Activated T-cell treated with anti-CD3 and anti-CD28 coated beads, Interleukin-2, amount 50 U/mL, for 4 hours (primary cell): ENCODE data around the gene UCN2. TPM values are rescaled to one million over a fixed set of nuclear protein-coding genes. Genes with fewer than 3 reads are reported as not detected.

Experiments
- ATAC-seq, 2 donors: fragments of 200-7000 bp; cut with Tn5 transposase; one replicate each; pipeline ENCODE4 v1.10.0; 2021
- DNase-seq: peaks from one replicate; pipeline ENCODE4 v3.0.0-alpha.2; 2020
- H3K27me3 Mint-ChIP-seq: one replicate; pipeline ENCODE4 v1.8.0; 2021; ENCODE audit warnings: low read depth, mixed read lengths
- H3K36me3 Mint-ChIP-seq: one replicate; pipeline ENCODE4 v1.8.0; 2022; ENCODE audit warnings: mixed read lengths; ENCODE audit not compliant: insufficient read depth
- H3K4me1 Mint-ChIP-seq: one replicate; pipeline ENCODE4 v1.8.0; 2021; ENCODE audit warnings: low read depth, mixed read lengths
- H3K4me3 Mint-ChIP-seq: one replicate; pipeline ENCODE4 v1.8.0; 2021; ENCODE audit warnings: mild to moderate bottlenecking, moderate library complexity, mixed read lengths
- H3K9me3 Mint-ChIP-seq: one replicate; pipeline ENCODE4 v1.8.0; 2021; ENCODE audit warnings: mixed read lengths
- total RNA-seq, 3 donors: library from RNA; stranded (reverse); gene quantifications; one replicate each; pipeline ENCODE4 v1.2.1, GENCODE V29; 2021

The UCN2 gene
- total RNA-seq, 3 donors from 2014 or later, result 0.13 TPM; not detected in 2

- H3K4me3 Mint-ChIP-seq, result no peak overlapping the region
- no peaks in the 10 kb centered on the region for H3K9me3 Mint-ChIP-seq
- ATAC-seq, result no peak
- no peak for DNase-seq
- no peaks in the 10 kb centered on the region for H3K4me1 Mint-ChIP-seq
- H3K36me3 Mint-ChIP-seq, result no peaks in the 10 kb centered on the region
- no peaks in the 10 kb centered on the region for H3K27me3 Mint-ChIP-seq
Observed at GRCh38 chr3:48573973-48574585, 10.5 kb upstream of the UCN2 start.

- Mint-ChIP-seq H3K27me3 (no peaks in the 10 kb centered on the region), H3K36me3 (no peaks in the 10 kb centered on the region), H3K4me3 (no peak overlapping the region), H3K9me3 (no peaks in the 10 kb centered on the region), H3K4me1 (no peaks in the 10 kb centered on the region)
- ATAC-seq (no peak), DNase-seq (no peak)
Observed at GRCh38 chr3:48572517-48572916, 8.9 kb upstream of the UCN2 start.

- no peaks in the 10 kb centered on the region for H3K9me3 Mint-ChIP-seq
- H3K4me1 Mint-ChIP-seq, result no peaks in the 10 kb centered on the region
- H3K36me3 Mint-ChIP-seq, result no peaks in the 10 kb centered on the region
- no peaks in the 10 kb centered on the region for H3K27me3 Mint-ChIP-seq
- H3K4me3 Mint-ChIP-seq, result no peak overlapping the region
- DNase-seq (no peak), ATAC-seq (no peak)
Observed at GRCh38 chr3:48571938-48572337, 8.4 kb upstream of the UCN2 start.

- no peak for ATAC-seq
- no peak for DNase-seq
- no peaks in the 10 kb centered on the region for H3K9me3 Mint-ChIP-seq
- no peak overlapping the region for H3K4me3 Mint-ChIP-seq
- H3K4me1 Mint-ChIP-seq, result peaks cover 2% of the 10 kb centered on the region
- H3K36me3 Mint-ChIP-seq, result no peaks in the 10 kb centered on the region
- no peaks in the 10 kb centered on the region for H3K27me3 Mint-ChIP-seq
Observed at GRCh38 chr3:48569808-48570450, 6.3 kb upstream of the UCN2 start.

GRCh38 chr3:48569400-48569799 is 5.8 kb upstream of the UCN2 start:
- Mint-ChIP-seq H3K4me3 (no peak overlapping the region), H3K27me3 (no peaks in the 10 kb centered on the region), H3K9me3 (no peaks in the 10 kb centered on the region), H3K36me3 (no peaks in the 10 kb centered on the region), H3K4me1 (peaks cover 2% of the 10 kb centered on the region)
- DNase-seq (no peak), ATAC-seq (no peak)

GRCh38 chr3:48568476-48568875 is 4.9 kb upstream of the UCN2 start:
- no peak for DNase-seq
- Mint-ChIP-seq H3K36me3 (no peaks in the 10 kb centered on the region), H3K4me3 (no peak overlapping the region), H3K4me1 (peaks cover 2% of the 10 kb centered on the region), H3K27me3 (no peaks in the 10 kb centered on the region), H3K9me3 (no peaks in the 10 kb centered on the region)
- ATAC-seq, result no peak

- H3K4me1 Mint-ChIP-seq, result peaks cover 2% of the 10 kb centered on the region
- ATAC-seq (no peak), DNase-seq (no peak)
- H3K9me3 Mint-ChIP-seq, result no peaks in the 10 kb centered on the region
- H3K36me3 Mint-ChIP-seq, result no peaks in the 10 kb centered on the region
- H3K27me3 Mint-ChIP-seq, result no peaks in the 10 kb centered on the region
- no peak overlapping the region for H3K4me3 Mint-ChIP-seq
Observed at GRCh38 chr3:48567500-48567899, 3.9 kb upstream of the UCN2 start.

- Mint-ChIP-seq H3K4me3 (no peak overlapping the region), H3K27me3 (no peaks in the 10 kb centered on the region), H3K36me3 (no peaks in the 10 kb centered on the region), H3K4me1 (peaks cover 2% of the 10 kb centered on the region), H3K9me3 (no peaks in the 10 kb centered on the region)
- ATAC-seq, result no peak
- no peak for DNase-seq
Observed at GRCh38 chr3:48567090-48567489, 3.5 kb upstream of the UCN2 start.

GRCh38 chr3:48566401-48566760 is 2.8 kb upstream of the UCN2 start:
- H3K36me3 Mint-ChIP-seq, result no peaks in the 10 kb centered on the region
- no peak for ATAC-seq
- H3K4me1 Mint-ChIP-seq, result peaks cover 2% of the 10 kb centered on the region
- DNase-seq, result no peak
- H3K4me3 Mint-ChIP-seq, result no peak overlapping the region
- no peaks in the 10 kb centered on the region for H3K27me3 Mint-ChIP-seq
- H3K9me3 Mint-ChIP-seq, result no peaks in the 10 kb centered on the region

- no peaks in the 10 kb centered on the region for H3K27me3 Mint-ChIP-seq
- no peaks in the 10 kb centered on the region for H3K36me3 Mint-ChIP-seq
- no peak for DNase-seq
- H3K4me1 Mint-ChIP-seq, result peaks cover 2% of the 10 kb centered on the region
- ATAC-seq, result peak in 1 of 2 donors; percentile 31
- no peak overlapping the region for H3K4me3 Mint-ChIP-seq
- no peaks in the 10 kb centered on the region for H3K9me3 Mint-ChIP-seq
Observed at GRCh38 chr3:48565591-48566400, 2.2 kb upstream of the UCN2 start.

- no peaks in the 10 kb centered on the region for H3K36me3 Mint-ChIP-seq
- DNase-seq (no peak), ATAC-seq (no peak)
- H3K27me3 Mint-ChIP-seq, result no peaks in the 10 kb centered on the region
- no peak overlapping the region for H3K4me3 Mint-ChIP-seq
- peaks cover 2% of the 10 kb centered on the region for H3K4me1 Mint-ChIP-seq
- H3K9me3 Mint-ChIP-seq, result no peaks in the 10 kb centered on the region
Observed at GRCh38 chr3:48565186-48565585, 1.6 kb upstream of the UCN2 start.

GRCh38 chr3:48564667-48565066 is 1.1 kb upstream of the UCN2 start:
- Mint-ChIP-seq H3K9me3 (no peaks in the 10 kb centered on the region), H3K27me3 (no peaks in the 10 kb centered on the region), H3K4me1 (peaks cover 2% of the 10 kb centered on the region), H3K36me3 (no peaks in the 10 kb centered on the region), H3K4me3 (no peak overlapping the region)
- no peak for ATAC-seq
- no peak for DNase-seq

GRCh38 chr3:48564022-48564421 is 441 bp upstream of the UCN2 start:
- ATAC-seq, result peak in 1 of 2 donors; percentile 36

GRCh38 chr3:48562367-48563095 is 1.1 kb downstream of the UCN2 start:
- H3K4me3 Mint-ChIP-seq, result no peak overlapping the region
- H3K36me3 Mint-ChIP-seq, result no peaks in the 10 kb centered on the region
- DNase-seq, result no peak
- no peaks in the 10 kb centered on the region for H3K27me3 Mint-ChIP-seq
- ATAC-seq, result no peak
- H3K4me1 Mint-ChIP-seq, result peaks cover 7% of the 10 kb centered on the region
- H3K9me3 Mint-ChIP-seq, result no peaks in the 10 kb centered on the region

More at GRCh38 chr3:48564022-48564421, 441 bp upstream of the UCN2 start:
- Mint-ChIP-seq H3K9me3 (no peaks in the 10 kb centered on the region), H3K27me3 (no peaks in the 10 kb centered on the region), H3K4me3 (no peak overlapping the region), H3K36me3 (no peaks in the 10 kb centered on the region), H3K4me1 (peaks cover 2% of the 10 kb centered on the region)
- peak; percentile 14 for DNase-seq
